Hematopoietic multipotent progenitor cell treated with erythropoietin and hydrocortisone succinate and interleukin-3 and kit ligand, for 4 days (in vitro differentiated cells): Measurements from ENCODE around the gene IQCF6.
"Not testable (repeated sequence)": the region's sequence is repeated elsewhere in the genome, so short reads cannot be mapped to it uniquely, and the experiment has no call there.

Experiments
- DNase-seq: peaks from one replicate; pipeline ENCODE4 v3.0.0-alpha.2; 2015

IQCF6 gene

DNA sequence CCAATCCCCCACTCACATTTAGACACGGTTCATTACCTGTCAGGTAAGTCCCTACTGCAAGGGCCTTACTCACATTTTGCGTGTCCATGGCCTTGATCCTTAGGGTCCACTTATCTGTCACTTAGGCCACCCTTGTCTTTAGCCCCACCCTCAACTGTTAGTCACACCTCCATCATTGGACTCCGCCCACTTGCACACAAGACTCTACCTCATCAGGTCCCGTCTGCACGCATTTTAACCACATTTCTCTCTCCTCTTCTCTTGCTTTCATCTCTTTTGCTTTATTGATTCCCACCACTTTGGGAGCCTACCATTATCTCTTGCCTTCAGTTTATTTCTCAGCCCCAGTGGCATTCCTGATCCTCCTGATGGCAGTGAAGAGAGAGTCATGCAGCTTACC is at the start of gene IQCF6:
Gene IQCF6 (minus strand): TSS at position 101 of the 400 bp plus-strand sequence. CDS start 13 bp downstream, at position 88.
- DNase-seq: no peak

DNA sequence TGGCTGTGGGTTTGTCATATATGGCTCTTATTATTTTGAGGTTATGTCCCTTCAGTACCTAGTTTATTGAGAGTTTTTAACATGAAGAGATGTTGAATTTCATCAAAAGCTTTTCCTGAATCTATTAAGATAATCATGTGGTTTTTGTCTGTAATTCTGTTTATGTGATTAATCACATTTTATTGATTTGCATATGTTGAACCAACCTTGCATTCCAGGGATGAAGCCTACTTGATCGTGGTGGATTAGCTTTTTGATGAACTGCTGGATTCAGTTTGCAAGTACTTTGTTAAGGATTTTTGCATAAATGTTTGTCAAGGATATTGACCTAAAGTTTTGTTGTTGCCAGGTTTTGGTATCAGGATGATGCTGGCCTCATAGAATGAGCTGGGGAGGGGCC is 49.3 kb upstream of the IQCF6 start:
- DNase-seq: no peak

DNA sequence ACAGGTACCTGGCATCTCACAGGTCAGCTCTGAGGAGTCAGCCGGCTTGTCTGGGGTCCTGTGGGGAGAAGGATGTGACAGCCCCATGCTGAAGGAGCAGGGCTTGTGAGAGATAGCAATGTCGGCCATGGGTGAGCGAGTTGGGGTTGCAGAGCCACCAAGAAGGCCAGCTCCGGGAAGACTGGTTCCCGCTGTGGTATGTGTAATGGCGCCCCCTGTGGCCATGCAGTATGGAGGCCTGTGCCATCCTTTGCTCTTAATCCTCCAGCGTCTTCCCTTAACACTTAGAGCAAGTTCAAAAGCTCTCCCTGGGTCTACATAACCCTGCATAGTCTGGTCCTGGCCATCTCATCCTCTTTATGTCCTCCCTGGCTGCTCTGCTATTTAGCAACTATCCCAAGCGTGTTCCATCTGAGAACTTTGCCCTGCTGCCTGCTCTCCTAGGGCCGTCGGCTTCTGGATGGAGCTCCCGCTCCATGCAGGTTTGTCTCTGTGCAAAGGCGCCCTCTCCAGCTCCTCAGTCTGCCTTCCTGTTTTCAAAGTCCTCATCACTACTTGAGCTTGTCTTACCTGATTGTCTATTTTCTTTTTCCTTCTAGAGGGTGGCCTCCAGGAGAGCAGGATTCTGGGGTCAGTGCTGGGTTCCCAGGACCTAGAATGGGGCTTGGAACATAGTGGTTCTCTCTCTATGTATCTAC is 40.8 kb upstream of the IQCF6 start:
- DNase-seq: peak; percentile 51

DNA sequence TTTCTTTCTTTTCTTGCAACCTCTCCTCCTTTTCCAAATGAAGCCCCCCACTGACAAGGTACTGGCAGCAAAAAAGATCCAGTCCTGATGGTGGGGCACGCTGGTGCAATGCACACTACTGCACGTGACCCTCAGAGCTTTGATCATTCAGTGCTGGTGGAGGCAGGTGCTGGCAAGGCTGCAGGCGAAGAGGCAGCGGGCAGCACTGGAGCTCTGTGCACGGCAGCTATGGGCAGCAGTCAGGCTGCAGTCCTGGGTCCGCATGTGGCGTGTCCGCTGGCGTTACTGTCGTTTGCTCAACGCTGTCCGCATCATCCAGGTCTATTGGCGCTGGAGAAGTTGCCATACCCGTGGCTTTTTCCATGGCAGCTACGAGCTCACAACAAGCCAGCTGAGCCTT is 40.1 kb upstream of the IQCF6 start:
- DNase-seq: no peak

DNA sequence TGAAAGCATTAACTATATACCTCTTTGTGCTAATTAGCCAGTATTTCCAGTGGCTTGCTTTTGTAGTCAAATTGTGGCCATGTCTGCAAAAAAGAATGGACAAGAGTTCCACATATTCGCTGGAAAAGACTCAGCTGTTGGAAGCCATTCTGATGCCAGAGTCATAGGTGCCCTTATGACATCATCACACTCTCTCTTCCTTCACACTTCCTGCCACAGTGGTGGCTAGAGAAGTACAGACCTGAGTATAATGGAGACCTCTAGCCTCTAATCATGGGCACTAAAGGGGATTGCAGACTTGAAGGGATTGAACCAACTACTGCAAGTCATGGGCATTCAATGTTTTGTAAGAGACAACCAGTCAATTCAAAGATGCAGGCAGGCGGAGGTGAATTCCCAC is 38.3 kb upstream of the IQCF6 start:
- DNase-seq: no peak

DNA sequence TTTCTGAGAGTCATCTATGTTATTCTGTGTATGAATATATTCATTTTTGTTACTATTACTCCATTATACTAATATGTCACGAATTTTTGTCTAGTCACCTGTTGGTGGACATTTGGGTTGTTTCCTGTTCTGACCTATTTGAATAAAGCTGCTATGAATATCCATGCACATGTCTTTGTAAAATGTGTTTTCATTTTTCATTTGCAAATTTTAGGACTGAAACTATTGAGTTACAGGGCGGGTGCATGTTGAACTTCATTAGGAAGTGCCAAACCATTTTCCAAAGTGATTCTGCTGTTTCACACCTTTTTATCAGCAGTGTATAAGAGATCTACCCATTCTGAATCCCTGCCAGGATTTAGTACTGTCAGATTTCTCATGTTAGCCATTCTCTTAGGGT is 37.7 kb upstream of the IQCF6 start:
- no peak for DNase-seq

DNA sequence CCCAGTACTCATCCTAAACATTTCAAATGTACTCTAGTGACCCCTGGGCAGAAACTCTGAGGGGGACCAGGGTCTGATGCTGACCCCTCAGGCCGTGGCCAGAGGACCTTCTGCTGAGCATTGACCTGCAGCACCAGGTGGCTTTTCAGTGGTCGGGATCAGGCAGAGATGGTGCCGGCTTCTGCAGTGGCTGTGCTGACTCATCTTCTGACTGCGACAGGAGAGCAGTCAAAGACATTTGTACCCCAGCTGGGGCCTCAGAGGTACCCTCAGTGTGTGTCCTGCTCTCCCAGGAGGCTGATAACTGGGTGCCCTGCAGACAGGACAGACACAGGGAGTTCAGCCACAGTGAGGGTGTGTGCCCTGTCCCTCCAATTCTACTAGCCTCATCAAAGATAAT is 36.6 kb upstream of the IQCF6 start:
- no peak for DNase-seq

DNA sequence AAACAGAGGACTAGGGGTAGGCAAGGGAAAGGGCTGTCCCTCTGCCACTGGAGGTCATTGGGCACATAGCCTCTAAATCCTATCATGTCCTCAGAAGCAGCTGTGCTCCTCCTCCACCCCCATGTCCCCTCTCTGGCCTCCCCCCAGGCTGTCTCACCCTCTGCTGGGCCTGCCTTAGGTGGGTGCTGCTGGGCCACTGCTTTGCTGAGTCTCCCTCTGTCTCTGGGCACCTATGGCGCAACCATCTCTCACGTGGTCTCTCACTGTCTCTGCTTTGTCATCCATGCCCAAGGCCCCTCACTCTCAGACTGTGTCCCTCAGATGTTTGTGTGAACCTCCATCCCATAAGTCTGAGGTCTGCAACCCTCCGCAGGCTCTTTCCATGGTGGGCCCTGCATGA is 35.0 kb upstream of the IQCF6 start:
- no peak for DNase-seq

DNA sequence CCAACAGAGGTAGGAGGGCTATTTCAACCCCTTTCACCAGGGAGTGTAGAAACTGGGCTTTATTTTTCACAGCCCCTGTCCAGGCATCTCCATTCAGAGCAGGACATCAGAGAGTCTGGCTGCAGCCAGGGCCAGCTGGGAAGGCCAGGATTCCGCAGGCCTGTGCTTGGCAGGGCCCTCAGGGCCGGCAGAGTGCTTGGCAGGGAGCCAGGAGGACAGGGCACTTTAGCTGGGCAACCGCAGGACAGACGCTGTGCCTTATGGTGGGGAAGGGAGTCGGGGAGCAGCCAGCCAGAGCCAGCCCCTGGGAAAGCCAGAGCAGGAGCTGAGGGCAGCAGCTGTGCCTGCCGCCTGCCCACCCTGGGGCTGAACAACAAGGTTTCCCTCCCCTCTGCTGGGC is 34.5 kb upstream of the IQCF6 start:
- DNase-seq: no peak

DNA sequence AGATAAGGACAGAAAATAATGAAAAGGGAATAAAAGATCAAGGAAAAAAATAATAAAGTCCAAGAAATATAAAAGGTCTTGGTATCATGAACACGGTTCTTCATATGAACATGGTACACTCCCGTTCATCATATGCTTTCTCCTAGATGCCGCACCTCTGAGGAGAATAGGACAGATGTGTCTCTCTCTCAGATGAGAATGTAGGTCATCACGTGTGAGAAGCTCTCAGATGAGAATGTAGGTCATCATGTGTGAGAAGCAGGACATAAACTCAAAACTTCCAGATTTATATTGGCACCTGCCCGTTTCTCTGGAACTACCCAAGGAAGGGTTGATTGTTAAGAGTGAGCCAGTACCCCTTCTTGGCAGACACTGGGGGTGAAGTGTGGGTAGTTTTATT is 29.9 kb upstream of the IQCF6 start:
- no peak for DNase-seq

DNA sequence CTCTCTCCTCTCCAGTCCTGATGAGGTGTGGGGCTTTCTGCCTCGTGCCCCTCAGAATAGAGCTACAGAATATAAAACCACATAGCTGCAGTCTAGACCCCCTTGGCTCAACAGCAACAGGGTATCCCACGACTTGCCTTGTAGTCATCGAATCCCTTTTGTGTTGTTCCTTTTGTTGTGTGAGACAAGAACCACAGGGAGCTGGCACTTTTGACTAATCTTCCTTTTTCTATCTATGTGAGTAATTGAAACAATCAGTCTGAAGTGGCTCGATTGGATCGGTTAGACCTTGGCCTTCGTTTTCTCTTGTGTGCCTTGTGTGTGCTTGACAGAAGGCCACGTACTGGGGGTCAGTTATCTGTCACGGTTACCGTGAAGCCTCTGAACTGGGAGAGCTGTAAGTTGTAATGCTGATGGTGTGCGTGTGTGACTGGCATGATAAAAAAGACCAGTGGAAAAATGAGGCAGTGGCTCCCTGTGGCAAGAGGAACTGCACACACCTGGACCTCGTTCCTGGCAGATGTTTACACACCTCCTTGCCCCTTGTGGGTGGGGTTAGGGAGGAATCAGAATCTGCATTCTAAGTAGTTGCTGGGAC is 23.2 kb upstream of the IQCF6 start:
- DNase-seq: no peak

DNA sequence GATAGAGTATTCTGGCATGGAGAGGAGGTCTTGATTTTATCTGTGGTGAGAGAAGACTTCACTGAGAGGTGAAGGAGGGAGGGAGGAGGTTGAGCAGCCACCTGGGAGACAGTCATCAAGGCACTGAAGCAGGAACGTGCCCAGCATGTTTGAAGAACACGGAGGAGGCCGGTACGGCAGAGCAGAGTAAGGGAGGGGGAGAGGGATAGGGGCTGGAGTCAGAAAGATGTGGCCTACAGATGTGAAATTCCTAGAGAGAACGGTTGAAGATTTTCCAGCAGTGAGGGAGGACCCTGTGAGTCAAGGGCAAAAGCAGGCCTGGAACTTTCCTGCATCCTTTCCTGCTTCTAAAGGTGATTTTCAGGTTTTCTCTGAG is 21.7 kb upstream of the IQCF6 start:
- DNase-seq: no peak

DNA sequence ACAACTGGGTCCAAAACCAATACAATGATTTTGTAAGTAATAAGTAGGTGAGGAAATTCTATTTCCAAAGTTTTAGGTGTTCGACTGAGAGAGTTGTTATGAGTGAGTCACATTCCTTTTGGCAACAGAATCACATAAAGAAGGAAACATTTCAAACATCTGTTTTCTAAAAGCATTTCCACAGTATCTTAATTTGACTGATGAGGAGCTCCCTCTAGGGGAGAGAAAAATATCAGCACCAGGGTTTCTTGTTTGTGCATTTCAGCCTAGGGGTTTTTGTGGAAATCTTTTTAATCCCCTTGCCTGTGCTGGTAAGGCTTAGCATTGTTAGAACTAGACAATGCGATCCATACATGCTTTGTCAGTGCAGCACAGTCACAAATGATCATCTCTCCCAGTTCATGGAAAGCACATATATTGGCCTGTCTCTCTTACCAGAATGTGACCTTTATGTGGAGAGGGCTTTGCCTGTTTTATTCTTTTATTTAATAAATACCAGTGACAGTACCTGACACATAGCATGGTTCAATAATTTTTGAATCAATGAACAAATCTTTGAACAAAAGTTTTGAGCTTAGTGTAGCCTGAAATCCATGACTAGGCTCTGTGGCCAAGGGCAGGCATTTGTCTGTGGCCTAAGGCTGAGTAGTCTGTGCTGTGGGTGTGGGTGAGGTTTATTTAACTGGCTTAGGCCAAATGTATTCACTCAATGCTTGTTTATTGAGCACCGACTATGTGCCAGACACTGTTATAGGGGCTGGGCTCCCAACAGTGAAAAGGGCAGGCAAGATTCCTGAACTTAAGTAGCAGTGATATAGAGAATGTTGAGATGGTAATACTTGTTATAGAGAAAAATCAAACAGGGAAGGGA is 21.1 kb upstream of the IQCF6 start:
- DNase-seq: peak; percentile 81

DNA sequence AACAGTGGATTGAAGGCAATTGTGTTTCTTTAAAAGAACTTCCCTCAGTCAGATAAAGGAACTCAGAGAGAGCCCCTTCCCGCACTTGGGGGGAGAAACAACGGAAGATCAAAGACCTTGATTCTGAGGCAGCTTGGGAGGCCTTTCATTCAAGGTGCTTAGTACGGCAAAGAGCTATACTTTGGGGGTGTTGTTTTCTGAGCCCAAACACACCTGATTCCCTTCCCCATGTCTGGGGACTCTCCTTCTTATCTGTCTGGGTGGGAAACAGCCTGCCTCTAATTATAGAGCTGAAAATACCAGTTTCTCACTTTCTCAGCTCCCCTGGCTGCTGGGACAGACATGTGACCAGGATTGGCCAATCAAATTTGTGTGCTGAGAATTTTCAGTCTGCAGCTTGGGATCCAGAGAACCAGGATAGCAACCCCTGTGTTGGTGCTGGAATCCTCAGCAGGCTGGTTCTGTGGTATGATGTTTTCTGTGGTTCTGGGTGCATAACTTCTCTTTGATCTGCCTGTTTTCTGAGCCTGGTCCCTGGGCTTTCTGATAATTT is 19.4 kb upstream of the IQCF6 start:
- DNase-seq: peak; percentile 30

DNA sequence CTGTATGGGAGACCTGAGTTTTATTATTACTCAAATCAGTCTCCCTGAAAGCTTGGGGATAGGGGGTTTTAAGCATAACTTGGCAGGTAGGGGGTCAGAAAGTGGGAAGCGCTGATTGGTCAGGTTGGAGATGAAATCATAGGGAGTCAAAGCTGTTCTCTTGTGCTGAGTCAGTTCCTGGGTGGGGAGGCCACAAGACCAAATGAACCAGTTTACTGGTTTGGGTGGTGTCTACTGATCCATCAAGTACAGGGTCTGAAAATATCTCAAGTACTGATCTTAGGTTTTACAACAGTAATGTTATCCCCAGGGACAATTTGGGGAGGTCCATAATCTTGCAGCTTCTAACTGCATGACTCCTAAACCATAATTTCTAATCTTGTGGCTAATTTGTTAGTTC is 17.8 kb upstream of the IQCF6 start:
- DNase-seq: no peak

DNA sequence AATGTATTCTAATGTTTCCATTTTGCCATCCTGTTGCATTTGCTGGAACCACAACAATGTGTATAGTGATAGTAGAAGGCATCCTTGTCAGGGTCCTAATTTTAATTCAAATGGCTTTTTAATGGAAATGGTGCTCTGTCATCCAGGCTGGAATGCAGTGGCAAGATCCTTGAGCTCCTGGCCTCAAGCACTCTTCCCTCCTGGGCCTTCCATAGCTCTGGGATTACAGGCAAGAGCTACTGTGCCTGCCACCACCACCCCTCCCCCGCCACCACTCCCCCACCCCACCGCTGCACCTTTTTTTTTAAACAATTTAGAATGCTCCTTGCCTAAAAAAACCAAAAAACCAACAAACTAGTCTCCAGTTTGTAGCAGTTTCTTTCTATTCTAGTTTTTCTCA is 15.2 kb upstream of the IQCF6 start:
- DNase-seq: no peak

DNA sequence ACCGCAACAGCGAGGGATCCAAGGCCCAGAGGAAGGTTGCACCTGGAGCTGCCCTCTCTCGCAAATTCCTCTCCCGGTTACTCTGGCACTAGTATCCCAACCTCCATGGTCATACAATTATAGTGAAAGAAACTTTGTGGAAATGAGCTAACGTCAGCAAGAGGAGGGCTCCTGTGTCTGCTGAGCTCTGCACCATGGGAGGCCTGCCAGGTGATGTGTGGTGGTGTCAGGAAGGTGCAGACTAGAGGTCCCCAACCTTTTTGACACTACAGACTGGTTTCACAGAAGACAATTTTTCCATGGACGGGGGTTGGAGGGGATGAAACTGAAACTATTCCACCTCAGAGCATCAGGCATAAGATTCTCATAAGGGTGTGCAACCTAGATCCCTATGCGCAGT is 13.2 kb upstream of the IQCF6 start:
- no peak for DNase-seq

DNA sequence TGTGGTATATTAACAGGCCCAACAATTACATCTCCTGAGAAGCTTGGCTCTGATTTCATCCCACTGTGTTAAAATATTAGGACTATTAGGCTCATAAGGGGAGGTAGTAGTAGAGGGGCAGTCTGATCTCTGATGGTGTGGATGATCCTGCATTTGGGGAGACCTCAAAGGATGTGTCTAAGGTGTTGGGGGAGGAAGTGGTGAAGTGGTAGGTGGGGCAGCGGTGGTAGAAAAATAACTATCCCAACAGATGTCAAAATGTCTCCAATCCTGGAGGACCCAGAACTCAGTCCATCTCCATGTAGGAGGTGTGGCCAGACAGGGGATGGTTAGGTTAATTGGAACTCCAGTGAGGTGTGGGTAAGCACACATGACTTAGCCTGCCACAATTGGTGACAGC is 10.4 kb upstream of the IQCF6 start:
- no peak for DNase-seq

DNA sequence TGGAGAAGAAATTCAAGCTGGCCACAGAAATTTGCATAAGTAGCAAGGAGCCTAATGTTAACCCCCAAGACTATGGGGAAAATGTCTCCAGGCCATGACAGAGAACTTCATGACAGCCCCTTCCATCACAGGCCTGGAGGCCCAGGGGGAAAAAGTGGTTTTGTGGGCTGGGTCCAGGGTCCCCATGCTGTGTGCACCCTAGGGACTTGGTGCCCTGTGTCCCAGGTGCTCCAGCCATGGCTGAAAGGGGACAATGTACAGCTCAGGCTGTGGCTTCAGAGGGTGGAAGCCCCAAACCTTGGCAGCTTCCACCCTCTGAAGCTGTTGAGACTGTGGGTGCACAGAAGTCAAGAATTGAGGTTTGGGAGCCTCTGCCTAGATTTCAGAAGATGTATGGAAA is 8.5 kb upstream of the IQCF6 start:
- not testable (repeated sequence) for DNase-seq

DNA sequence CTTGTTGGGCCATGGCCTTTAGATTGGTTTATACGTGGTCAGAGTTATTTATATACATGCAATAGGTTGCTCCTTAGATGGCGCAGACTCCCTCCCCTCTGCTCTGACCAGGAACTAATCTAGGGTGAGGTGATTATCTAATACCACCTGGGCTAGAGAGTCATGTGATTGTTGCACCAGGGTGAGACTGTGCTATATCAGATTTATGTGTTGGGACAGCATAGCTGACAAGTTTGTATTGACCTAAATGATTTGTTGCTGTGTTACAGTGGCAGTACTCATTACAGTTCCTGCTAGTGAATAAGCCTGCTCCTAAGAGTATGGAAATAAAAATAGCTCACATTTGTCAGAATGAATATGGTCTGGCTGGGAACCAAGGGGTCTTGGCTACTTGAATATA is 7.2 kb upstream of the IQCF6 start:
- DNase-seq: no peak

DNA sequence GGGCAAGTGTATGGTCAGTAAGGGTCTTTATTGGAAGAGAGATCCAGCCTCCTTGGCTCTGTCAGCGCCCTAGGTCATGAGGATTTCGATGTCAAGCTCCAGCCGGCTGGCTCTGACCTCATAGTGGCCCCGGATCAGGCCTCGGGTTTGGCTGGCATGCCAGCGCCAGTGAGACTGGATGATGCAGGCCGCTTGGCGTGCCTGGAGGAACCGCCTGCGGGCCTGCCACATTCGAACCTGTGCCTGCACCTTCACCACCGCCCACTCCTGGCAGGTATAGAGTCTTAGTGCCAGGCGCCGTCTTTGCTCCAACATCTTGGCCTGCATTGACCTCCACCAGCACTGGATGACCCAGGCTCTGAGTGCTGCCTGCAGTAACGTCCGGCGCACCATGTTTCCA is 483 bp downstream of the IQCF6 start:
- DNase-seq: no peak

DNA sequence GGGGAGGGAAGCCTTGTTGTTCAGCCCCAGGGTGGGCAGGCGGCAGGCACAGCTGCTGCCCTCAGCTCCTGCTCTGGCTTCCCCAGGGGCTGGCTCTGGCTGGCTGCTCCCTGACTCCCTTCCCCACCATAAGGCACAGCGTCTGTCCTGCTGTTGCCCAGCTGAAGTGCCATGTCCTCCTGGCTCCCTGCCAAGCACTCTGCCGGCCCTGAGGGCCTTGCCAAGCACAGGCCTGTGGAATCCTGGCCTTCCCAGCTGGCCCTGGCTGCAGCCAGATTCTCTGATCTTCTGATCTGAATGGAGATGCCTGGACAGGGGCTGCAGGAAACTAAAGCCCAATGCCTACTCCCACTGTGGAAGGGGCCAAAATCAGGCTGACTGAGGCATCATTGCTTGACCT is 1.1 kb downstream of the IQCF6 start:
- DNase-seq: no peak

DNA sequence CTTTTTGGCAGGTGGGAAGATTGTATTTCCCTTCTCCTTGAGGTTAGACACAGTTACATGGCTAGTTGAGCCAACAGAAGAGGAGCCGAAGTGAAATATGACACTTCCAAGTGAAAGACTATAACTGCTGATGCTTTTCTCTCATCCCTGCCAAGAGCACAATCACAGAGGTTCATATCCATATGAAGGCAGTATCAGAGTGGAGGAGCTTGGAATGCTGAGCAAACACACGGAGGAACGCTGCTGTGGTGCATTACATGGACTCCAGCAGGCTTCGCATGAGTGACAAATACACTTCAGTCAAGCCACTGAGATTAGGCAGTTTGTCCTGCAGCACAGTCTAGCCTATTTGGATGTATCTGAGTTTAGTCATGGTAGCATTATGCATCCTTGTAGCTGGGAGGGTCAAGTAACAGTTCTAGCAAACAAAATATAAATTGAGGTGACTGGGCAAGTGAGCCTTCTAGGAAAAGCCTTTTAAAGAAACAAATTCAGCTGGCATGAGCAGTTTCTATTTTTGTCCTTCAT is 5.4 kb downstream of the IQCF6 start:
- DNase-seq: no peak

DNA sequence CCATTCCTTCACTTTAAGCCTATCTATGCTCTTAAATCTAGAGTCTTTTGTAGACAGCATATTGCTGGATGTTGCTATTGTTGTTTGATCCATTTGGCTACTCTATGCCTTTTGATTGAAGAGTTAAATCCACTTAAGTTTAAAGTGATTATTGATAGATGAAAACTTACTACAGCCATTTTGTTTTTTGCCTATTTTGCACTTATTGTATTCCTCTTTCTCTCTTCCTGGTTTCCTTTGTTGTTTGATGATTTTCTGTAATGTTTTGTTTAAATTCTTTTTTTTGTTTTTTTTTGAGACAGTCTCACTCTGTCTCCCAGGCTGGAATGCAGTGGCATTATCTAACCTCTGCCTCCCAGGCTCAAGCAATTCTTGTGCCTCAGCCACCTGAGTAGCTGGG is 19.8 kb downstream of the IQCF6 start:
- no peak for DNase-seq
